Left ventricle myocardium inferior (tissue), 1 donor: ENCODE results near the gene DPM3. TPM values are rescaled to one million over a fixed set of nuclear protein-coding genes. Genes with fewer than 3 reads are reported as not detected.

Source experiments
- DNase-seq: peaks from one replicate; pipeline ENCODE4 v3.0.0-alpha.2; 2020
- H3K27ac ChIP-seq: fragments of 200-600 bp; replicated peaks from 2 replicates; pipeline ENCODE4 v1.8.0; 2021
- H3K27me3 ChIP-seq: fragments of 200-600 bp; 2 replicates; pipeline ENCODE4 v1.8.0; 2021; ENCODE audit warnings: low read depth
- H3K36me3 ChIP-seq: fragments of 200-600 bp; 2 replicates; pipeline ENCODE4 v1.8.0; 2021
- H3K4me1 ChIP-seq: fragments of 200-600 bp; 2 replicates; pipeline ENCODE4 v1.8.0; 2021
- H3K4me3 ChIP-seq: fragments of 200-600 bp; 2 replicates; pipeline ENCODE4 v1.8.0; 2021; ENCODE audit warnings: mild to moderate bottlenecking, moderate library complexity
- H3K9me3 ChIP-seq: fragments of 200-600 bp; replicated peaks from 2 replicates; pipeline ENCODE4 v1.8.0; 2021
- intact Hi-C: fragments of 100-400 bp; cut with micrococcal nuclease; formaldehyde crosslinking; loops from one replicate; pipeline ENCODE4 v1.11.0; 2022
- total RNA-seq: library from RNA; stranded (reverse); fragmentation: NEBNext Ultra II Directional; extraction: Animal tissue kit (Norgen Biotek cat#: 25700); gene quantifications from one replicate; pipeline ENCODE4 v1.2.1, GENCODE V29; 2021
- TF ChIP-seq, protein P1 (sequence below): fragments of 200-600 bp; IDR thresholded peaks from 2 replicates; pipeline ENCODE4 v1.8.0; 2021; ENCODE audit warnings: antibody characterized with exemption, mild to moderate bottlenecking, borderline replicate concordance
- donor health status: DM: no; HTN: yes; CAD: no; lungs with severe emphysema.

Gene DPM3
- total RNA-seq, 1 donor from 2014 or later = 54.5 TPM

DNA sequence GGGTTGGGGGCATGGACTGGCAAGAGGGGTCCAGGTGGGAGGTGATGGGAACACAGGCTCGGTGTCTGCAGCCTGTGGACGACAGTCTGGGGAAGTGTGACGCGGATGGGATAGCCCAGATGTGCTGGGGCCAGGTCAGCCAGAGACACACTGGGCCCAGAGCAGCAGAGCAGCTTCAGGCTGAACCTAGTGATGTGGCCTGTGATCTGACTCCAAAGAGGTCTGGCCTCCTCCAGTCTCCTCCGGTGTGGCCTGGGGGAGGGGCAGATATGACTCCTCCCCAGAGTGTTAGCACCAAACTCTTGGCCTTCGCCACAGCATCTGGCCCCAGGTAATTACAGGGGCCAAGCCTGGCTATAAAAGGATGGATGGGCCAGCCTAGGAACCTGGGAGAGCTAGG, 48.2 kb downstream of the DPM3 start:
- no peaks in the 10 kb centered on the region for H3K9me3 ChIP-seq
- no peak overlapping the region for H3K27ac ChIP-seq
- no peaks in the 10 kb centered on the region for H3K36me3 ChIP-seq
- no peaks in the 10 kb centered on the region for H3K27me3 ChIP-seq
- DNase-seq = no peak
- H3K4me3 ChIP-seq = no peak overlapping the region
- TF ChIP-seq, protein P1, sequence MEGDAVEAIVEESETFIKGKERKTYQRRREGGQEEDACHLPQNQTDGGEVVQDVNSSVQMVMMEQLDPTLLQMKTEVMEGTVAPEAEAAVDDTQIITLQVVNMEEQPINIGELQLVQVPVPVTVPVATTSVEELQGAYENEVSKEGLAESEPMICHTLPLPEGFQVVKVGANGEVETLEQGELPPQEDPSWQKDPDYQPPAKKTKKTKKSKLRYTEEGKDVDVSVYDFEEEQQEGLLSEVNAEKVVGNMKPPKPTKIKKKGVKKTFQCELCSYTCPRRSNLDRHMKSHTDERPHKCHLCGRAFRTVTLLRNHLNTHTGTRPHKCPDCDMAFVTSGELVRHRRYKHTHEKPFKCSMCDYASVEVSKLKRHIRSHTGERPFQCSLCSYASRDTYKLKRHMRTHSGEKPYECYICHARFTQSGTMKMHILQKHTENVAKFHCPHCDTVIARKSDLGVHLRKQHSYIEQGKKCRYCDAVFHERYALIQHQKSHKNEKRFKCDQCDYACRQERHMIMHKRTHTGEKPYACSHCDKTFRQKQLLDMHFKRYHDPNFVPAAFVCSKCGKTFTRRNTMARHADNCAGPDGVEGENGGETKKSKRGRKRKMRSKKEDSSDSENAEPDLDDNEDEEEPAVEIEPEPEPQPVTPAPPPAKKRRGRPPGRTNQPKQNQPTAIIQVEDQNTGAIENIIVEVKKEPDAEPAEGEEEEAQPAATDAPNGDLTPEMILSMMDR = no peak
- H3K4me1 ChIP-seq = peaks cover 23% of the 10 kb centered on the region
- intact Hi-C loops = loop anchor here (5.0 kb wide), 2 partner anchors 35 to 75 kb away; partner anchors contain the start of gene EFNA1

DNA sequence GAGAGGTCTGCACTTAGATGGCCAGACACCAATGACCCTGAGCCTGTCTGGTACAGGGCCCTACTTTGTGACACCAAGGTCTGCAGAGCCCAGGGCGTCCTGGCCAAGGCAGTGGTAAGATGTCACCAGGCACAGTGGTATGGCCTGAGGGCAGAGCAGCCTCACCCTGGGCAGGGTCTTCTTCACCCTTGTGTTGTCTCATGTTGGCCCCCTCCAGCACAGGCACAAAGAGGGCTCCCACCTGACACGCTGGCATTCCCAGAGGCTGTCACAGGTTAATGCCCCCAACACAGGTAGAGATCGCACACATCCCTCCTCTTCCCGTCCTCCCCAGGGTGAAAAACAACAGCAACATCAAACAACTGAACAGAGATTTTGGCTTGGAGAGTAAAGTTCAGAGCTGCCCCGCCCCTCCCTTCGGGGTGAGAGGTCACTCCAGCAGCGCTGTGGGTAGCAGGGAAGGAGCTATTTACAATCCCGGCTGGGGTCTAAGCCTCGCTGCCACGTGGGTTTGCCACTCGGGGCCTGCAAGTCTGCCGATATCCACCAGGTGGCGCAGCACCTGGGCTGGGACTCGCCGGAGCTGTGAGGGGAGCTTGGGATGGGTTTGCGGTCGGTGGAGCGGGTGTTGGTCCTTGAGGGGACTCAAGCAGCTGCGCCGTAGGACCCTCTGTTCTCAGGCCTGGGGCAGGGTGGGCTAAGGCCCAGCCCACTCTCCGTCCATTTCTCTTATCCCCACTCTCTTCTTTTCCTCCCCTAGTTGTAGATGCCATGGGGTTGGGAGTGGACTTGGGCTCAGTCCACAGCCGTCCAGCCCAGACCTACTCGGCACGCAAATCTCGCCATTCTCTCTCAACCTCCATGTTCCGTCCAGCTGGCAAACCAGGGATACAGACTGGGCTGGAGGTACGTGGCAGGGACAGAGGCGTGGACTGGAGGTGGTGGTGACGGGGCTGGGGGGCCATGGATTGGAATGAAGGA, 49.0 kb downstream of the DPM3 start:
- no peak overlapping the region for H3K27ac ChIP-seq
- peak; percentile 70 for DNase-seq
- peaks cover 29% of the 10 kb centered on the region for H3K4me1 ChIP-seq
- H3K36me3 ChIP-seq = no peaks in the 10 kb centered on the region
- H3K4me3 ChIP-seq = no peak overlapping the region
- TF ChIP-seq, protein P1 = peak; percentile 99
- H3K27me3 ChIP-seq = no peaks in the 10 kb centered on the region
- intact Hi-C loops = loop anchor here (5.0 kb wide), 2 partner anchors 36 to 76 kb away; partner anchors contain the start of gene EFNA1
- no peaks in the 10 kb centered on the region for H3K9me3 ChIP-seq

Other genes starting within 250 kb of the DPM3 start
- gene PMVK, start 203.8 kb downstream of the DPM3 start, total RNA-seq = 46.5 TPM
- 52.3 TPM for gene PBXIP1, start 184.4 kb downstream of the DPM3 start, total RNA-seq
- gene PYGO2, start 178.7 kb downstream of the DPM3 start, total RNA-seq = 12.9 TPM
- gene SHC1, start 169.8 kb downstream of the DPM3 start, total RNA-seq = 43.0 TPM
- 17.8 TPM for gene CKS1B, start 165.8 kb downstream of the DPM3 start, total RNA-seq
- 30.1 TPM for gene FLAD1, start 157.2 kb downstream of the DPM3 start, total RNA-seq
- gene LENEP, start 146.9 kb downstream of the DPM3 start, total RNA-seq = not detected
- 42.8 TPM for gene ZBTB7B, start 137.7 kb downstream of the DPM3 start, total RNA-seq
- not detected for gene DCST2, start 106.8 kb downstream of the DPM3 start, total RNA-seq
- not detected for gene DCST1, start 106.7 kb downstream of the DPM3 start, total RNA-seq
- gene ADAM15, start 89.2 kb downstream of the DPM3 start, total RNA-seq = 82.1 TPM
- gene EFNA4, start 76.8 kb downstream of the DPM3 start, total RNA-seq = 1.7 TPM
- gene EFNA3, start 61.7 kb downstream of the DPM3 start, total RNA-seq = 0.71 TPM
- 42.9 TPM for gene EFNA1, start 12.7 kb downstream of the DPM3 start, total RNA-seq
- gene SLC50A1, start 4.7 kb downstream of the DPM3 start, total RNA-seq = 8.2 TPM
- 113 TPM for gene KRTCAP2, start 32.8 kb upstream of the DPM3 start, total RNA-seq
- 0.11 TPM for gene TRIM46, start 33.3 kb upstream of the DPM3 start, total RNA-seq
- 7.2 TPM for gene THBS3, start 67.4 kb upstream of the DPM3 start, total RNA-seq
- 18.0 TPM for gene MTX1, start 68.2 kb upstream of the DPM3 start, total RNA-seq
- 13.9 TPM for gene ENTREP3, start 115.0 kb upstream of the DPM3 start, total RNA-seq
- 57.1 TPM for gene SCAMP3, start 121.8 kb upstream of the DPM3 start, total RNA-seq
- 18.1 TPM for gene CLK2, start 133.0 kb upstream of the DPM3 start, total RNA-seq
- gene HCN3, start 136.9 kb upstream of the DPM3 start, total RNA-seq = 1.2 TPM
- not detected for gene PKLR, start 160.9 kb upstream of the DPM3 start, total RNA-seq
- 75.0 TPM for gene FDPS, start 168.3 kb upstream of the DPM3 start, total RNA-seq
- gene RUSC1, start 180.4 kb upstream of the DPM3 start, total RNA-seq = 18.0 TPM